Loucy (cell line): ENCODE results near the gene CCNJL.

Source experiments
- CTCF ChIP-seq: fragments of 200-600 bp; sonication (generic); conservative IDR thresholded peaks from 2 replicates; pipeline ENCODE4 v1.5.1; 2014; ENCODE audit warnings: mild to moderate bottlenecking, antibody characterized with exemption, low read length
- EZH2phosphoT487 ChIP-seq: fragments of 200-600 bp; IDR thresholded peaks from 2 replicates; pipeline ENCODE4 v1.6.1; 2018; ENCODE audit warnings: antibody characterized with exemption, mild to moderate bottlenecking, moderate library complexity, borderline replicate concordance

- TF ChIP-seq CTCF: no peak
- TF ChIP-seq EZH2phosphoT487: no peak
Measured at GRCh38 chr5:160219356-160219755, 93.0 kb downstream of the CCNJL start.
